OCI-LY7 (cell line): ENCODE results near the gene LAMA3. TPM values are rescaled to one million over a fixed set of nuclear protein-coding genes. Genes with fewer than 3 reads are reported as not detected.

Source experiments
- BruUV-seq: library from RNA; stranded (reverse); fragments of 400-500 nt; replicated peaks from 2 replicates; lab custom pipeline; 2021; lab: Mats Ljungman, UMichigan
- CTCF ChIA-PET: fragments of 300-600 bp; sonication (Branson Sonifier 250); formaldehyde crosslinking; loops from one replicate; lab custom pipeline; 2022; ENCODE audit warnings: antibody characterized with exemption; ENCODE audit not compliant: unreplicated experiment; lab: Charles Lee
- POLR2A ChIA-PET: fragments of 300-600 bp; sonication (Branson Sonifier 250); formaldehyde crosslinking; loops from one replicate; lab custom pipeline; 2022; ENCODE audit warnings: antibody characterized with exemption; lab: Charles Lee
- DNase-seq: peaks from one replicate; pipeline ENCODE4 v3.0.0-alpha.2; 2015; ENCODE audit warnings: low spot score
- H2AFZ ChIP-seq: fragments of 200-600 bp; sonication (generic), shearing (Covaris generic); 2 replicates; pipeline ENCODE4 v1.6.1; 2014; ENCODE audit warnings: mild to moderate bottlenecking, antibody characterized with exemption, low read length, moderate library complexity
- H3K27ac ChIP-seq: fragments of 200-600 bp; sonication (generic); 2 replicates; pipeline ENCODE4 v1.5.1; 2014; ENCODE audit warnings: mixed run types, low read depth, mild to moderate bottlenecking, moderate library complexity, low read length, inconsistent platforms; ENCODE audit not compliant: poor library complexity, severe bottlenecking
- H3K36me3 ChIP-seq: fragments of 200-600 bp; sonication (generic); 2 replicates; pipeline ENCODE4 v1.6.1; 2014; ENCODE audit warnings: mild to moderate bottlenecking, antibody characterized with exemption, low read length, moderate library complexity, mixed read lengths; ENCODE audit not compliant: insufficient read depth
- H3K4me1 ChIP-seq: fragments of 200-600 bp; sonication (generic); 2 replicates; pipeline ENCODE4 v1.5.1; 2014; ENCODE audit warnings: mild to moderate bottlenecking, low read length; ENCODE audit not compliant: insufficient read depth, poor library complexity, severe bottlenecking
- H3K4me2 ChIP-seq: fragments of 200-600 bp; sonication (generic); 2 replicates; pipeline ENCODE4 v1.6.1; 2014; ENCODE audit warnings: mild to moderate bottlenecking, low read length
- H3K4me3 ChIP-seq: fragments of 200-600 bp; sonication (generic); 2 replicates; pipeline ENCODE4 v1.5.1; 2014; ENCODE audit warnings: mild to moderate bottlenecking, low read depth, low read length; ENCODE audit not compliant: poor library complexity, severe bottlenecking
- H3K79me2 ChIP-seq: fragments of 200-600 bp; sonication (generic); 2 replicates; pipeline ENCODE4 v1.6.1; 2016; ENCODE audit warnings: low read depth, mild to moderate bottlenecking, low read length, moderate library complexity, mixed read lengths; ENCODE audit not compliant: insufficient read depth
- H3K9me2 ChIP-seq: fragments of 200-600 bp; sonication (generic); 2 replicates; pipeline ENCODE4 v1.6.1; 2016; ENCODE audit warnings: mild to moderate bottlenecking, low read length, mixed read lengths; ENCODE audit not compliant: insufficient read depth
- H3K9me3 ChIP-seq: fragments of 200-600 bp; sonication (generic); 2 replicates; pipeline ENCODE4 v1.6.1; 2014; ENCODE audit warnings: mild to moderate bottlenecking, mixed run types, low read length, mixed read lengths
- H4K20me1 ChIP-seq: fragments of 200-600 bp; sonication (generic); 2 replicates; pipeline ENCODE4 v1.6.1; 2014; ENCODE audit warnings: mild to moderate bottlenecking, antibody characterized with exemption, low read length, moderate library complexity, mixed read lengths; ENCODE audit not compliant: insufficient read depth
- CTCF ChIP-seq: fragments of 200-600 bp; sonication (generic); conservative IDR thresholded peaks from 2 replicates; pipeline ENCODE4 v1.5.1; 2014; ENCODE audit warnings: mild to moderate bottlenecking, antibody characterized with exemption, low read length, moderate library complexity, mixed read lengths
- EZH2phosphoT487 ChIP-seq: fragments of 200-600 bp; sonication (generic); IDR thresholded peaks from 2 replicates; pipeline ENCODE4 v1.6.1; 2018; ENCODE audit warnings: low read depth, borderline replicate concordance, mild to moderate bottlenecking, mixed run types, antibody characterized with exemption, low read length, moderate library complexity, mixed read lengths
- intact Hi-C: fragments of 100-400 bp; cut with micrococcal nuclease; formaldehyde crosslinking; loops from one replicate; pipeline ENCODE4 v1.10.0; 2022; ENCODE audit not compliant: unreplicated experiment
- total RNA-seq, 2 experiments: library from RNA; depleted of rRNA in 1 of 2; stranded (reverse); fragments of >200 nt in 1 of 2; shearing (Covaris generic) in 1 of 2; gene quantifications; 2 replicates each; pipeline ENCODE4 v1.2.3, GENCODE V29; 2014 to 2022

Gene LAMA3
- total RNA-seq, 2 experiments from 2014 or later: 0.16 to 1.6 TPM

GRCh38 chr18:23890589-23890988 is 201.3 kb downstream of the LAMA3 start:
- no peaks in the 10 kb centered on the region for H3K36me3 ChIP-seq
- no peak overlapping the region for H2AFZ ChIP-seq
- H3K9me3 ChIP-seq: no peaks in the 10 kb centered on the region
- intact Hi-C loops: no loop called here
- no peak for DNase-seq
- CTCF ChIA-PET: no interaction called here
- no peaks in the 10 kb centered on the region for H3K79me2 ChIP-seq
- H3K9me2 ChIP-seq: no peaks in the 10 kb centered on the region
- H3K27ac ChIP-seq: no peak overlapping the region
- H3K4me3 ChIP-seq: no peak overlapping the region
- TF ChIP-seq EZH2phosphoT487 (no peak), CTCF (no peak)
- no peak overlapping the region for H3K4me2 ChIP-seq
- BruUV-seq: no TSS peak
- no peaks in the 10 kb centered on the region for H3K4me1 ChIP-seq
- POLR2A ChIA-PET: no interaction called here
- no peaks in the 10 kb centered on the region for H4K20me1 ChIP-seq

GRCh38 chr18:23893653-23894052 is 204.4 kb downstream of the LAMA3 start:
- Histone ChIP-seq H3K4me2 (no peak overlapping the region), H3K9me3 (no peaks in the 10 kb centered on the region), H3K79me2 (no peaks in the 10 kb centered on the region), H2AFZ (no peak overlapping the region), H3K36me3 (no peaks in the 10 kb centered on the region), H3K4me1 (no peaks in the 10 kb centered on the region), H4K20me1 (no peaks in the 10 kb centered on the region), H3K4me3 (no peak overlapping the region), H3K27ac (no peak overlapping the region), H3K9me2 (no peaks in the 10 kb centered on the region)
- CTCF ChIA-PET: interaction anchor here (0.5 kb wide), 1 partner anchor 9 kb away, joined by 3 read pairs; no protein-coding TSS in a partner anchor
- POLR2A ChIA-PET: no interaction called here
- TF ChIP-seq CTCF (no peak), EZH2phosphoT487 (no peak)
- no TSS peak for BruUV-seq
- intact Hi-C loops: no loop called here
- no peak for DNase-seq

GRCh38 chr18:23894661-23895175 is 205.5 kb downstream of the LAMA3 start:
- H3K27ac ChIP-seq: no peak overlapping the region
- no peaks in the 10 kb centered on the region for H3K79me2 ChIP-seq
- H4K20me1 ChIP-seq: no peaks in the 10 kb centered on the region
- H3K4me3 ChIP-seq: no peak overlapping the region
- no peak overlapping the region for H2AFZ ChIP-seq
- H3K4me2 ChIP-seq: no peak overlapping the region
- BruUV-seq: no TSS peak
- intact Hi-C loops: no loop called here
- no peaks in the 10 kb centered on the region for H3K4me1 ChIP-seq
- no peak for DNase-seq
- peak; percentile 38; the same call in 1 of the 2 replicates for TF ChIP-seq CTCF
- TF ChIP-seq EZH2phosphoT487: no peak
- no peaks in the 10 kb centered on the region for H3K9me2 ChIP-seq
- no peaks in the 10 kb centered on the region for H3K36me3 ChIP-seq
- CTCF ChIA-PET: no interaction called here
- no peaks in the 10 kb centered on the region for H3K9me3 ChIP-seq
- POLR2A ChIA-PET: no interaction called here
